ENCODE results near the gene KIF4A. TPM values are rescaled to one million over a fixed set of nuclear protein-coding genes. Genes with fewer than 3 reads are reported as not detected.

KIF4A gene
- total RNA-seq, 1 donor from 2014 or later = not detected

DNA sequence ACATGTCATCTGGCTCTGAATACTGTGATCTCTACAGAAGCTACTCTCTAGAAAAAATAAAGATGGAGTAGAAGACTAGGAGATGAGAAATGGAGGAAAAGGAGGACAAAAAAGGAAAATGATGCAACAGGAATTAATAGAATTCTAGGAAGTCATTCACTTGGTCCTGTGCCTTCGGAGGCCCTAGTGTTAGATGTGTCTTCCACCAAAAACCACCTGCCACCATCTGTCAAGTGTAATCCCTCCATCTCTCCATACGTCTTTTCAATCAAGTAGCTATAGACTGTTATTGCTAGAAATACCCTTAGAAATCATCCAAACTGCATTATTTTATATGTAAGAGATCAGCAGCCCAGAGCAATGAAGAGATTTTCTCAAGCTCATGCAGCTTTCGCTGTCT, 10.8 kb upstream of the KIF4A start:
- no peaks in the 10 kb centered on the region for H3K36me3 ChIP-seq
- H3K27ac ChIP-seq = no peak overlapping the region
- no peak for DNase-seq (ENCODE audit: low spot score in 2 of 2)
- no peaks in the 10 kb centered on the region for H3K9me3 ChIP-seq
- no peak overlapping the region for H3K4me3 ChIP-seq
- TF ChIP-seq, protein P1, sequence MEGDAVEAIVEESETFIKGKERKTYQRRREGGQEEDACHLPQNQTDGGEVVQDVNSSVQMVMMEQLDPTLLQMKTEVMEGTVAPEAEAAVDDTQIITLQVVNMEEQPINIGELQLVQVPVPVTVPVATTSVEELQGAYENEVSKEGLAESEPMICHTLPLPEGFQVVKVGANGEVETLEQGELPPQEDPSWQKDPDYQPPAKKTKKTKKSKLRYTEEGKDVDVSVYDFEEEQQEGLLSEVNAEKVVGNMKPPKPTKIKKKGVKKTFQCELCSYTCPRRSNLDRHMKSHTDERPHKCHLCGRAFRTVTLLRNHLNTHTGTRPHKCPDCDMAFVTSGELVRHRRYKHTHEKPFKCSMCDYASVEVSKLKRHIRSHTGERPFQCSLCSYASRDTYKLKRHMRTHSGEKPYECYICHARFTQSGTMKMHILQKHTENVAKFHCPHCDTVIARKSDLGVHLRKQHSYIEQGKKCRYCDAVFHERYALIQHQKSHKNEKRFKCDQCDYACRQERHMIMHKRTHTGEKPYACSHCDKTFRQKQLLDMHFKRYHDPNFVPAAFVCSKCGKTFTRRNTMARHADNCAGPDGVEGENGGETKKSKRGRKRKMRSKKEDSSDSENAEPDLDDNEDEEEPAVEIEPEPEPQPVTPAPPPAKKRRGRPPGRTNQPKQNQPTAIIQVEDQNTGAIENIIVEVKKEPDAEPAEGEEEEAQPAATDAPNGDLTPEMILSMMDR (IDR thresholded peaks at IDR 0.05) = no peak
- intact Hi-C loops (cut with DNase I) = no loop called here
- no peaks in the 10 kb centered on the region for H3K27me3 ChIP-seq
- H3K4me1 ChIP-seq = no peaks in the 10 kb centered on the region

GRCh38 chrX:70280573-70280972, 9.3 kb upstream of the KIF4A start:
- H3K9me3 ChIP-seq = no peaks in the 10 kb centered on the region
- H3K4me3 ChIP-seq = no peak overlapping the region
- no peak overlapping the region for H3K27ac ChIP-seq
- H3K4me1 ChIP-seq = no peaks in the 10 kb centered on the region
- no peak for DNase-seq (ENCODE audit: low spot score in 2 of 2)
- intact Hi-C loops (cut with DNase I) = no loop called here
- TF ChIP-seq, protein P1 (IDR thresholded peaks at IDR 0.05) = no peak
- no peaks in the 10 kb centered on the region for H3K27me3 ChIP-seq
- no peaks in the 10 kb centered on the region for H3K36me3 ChIP-seq

GRCh38 chrX:70281951-70282350, 8.0 kb upstream of the KIF4A start, which contains the start of gene RAB41:
Gene RAB41, plus strand, starts transcription at chrX:70282172. Its CDS starts 46 bp downstream, at chrX:70282218.
- H3K36me3 ChIP-seq = no peaks in the 10 kb centered on the region
- no peak within 1 kb of the TSS for H3K4me3 ChIP-seq
- TF ChIP-seq, protein P1 (IDR thresholded peaks at IDR 0.05) = no peak
- DNase-seq (ENCODE audit: low spot score in 2 of 2) = no peak
- H3K9me3 ChIP-seq = no peaks in the 10 kb centered on the region
- no peaks in the 10 kb centered on the region for H3K4me1 ChIP-seq
- intact Hi-C loops (cut with DNase I) = no loop called here
- H3K27me3 ChIP-seq = no peaks in the 10 kb centered on the region
- H3K27ac ChIP-seq = no peak within 1 kb of the TSS

- Histone ChIP-seq H3K36me3 (no peaks in the 10 kb centered on the region), H3K27ac (peak overlapping the region; percentile 66 to 77), H3K27me3 (no peaks in the 10 kb centered on the region), H3K4me1 (peaks cover 4 to 5% of the 10 kb centered on the region in 2 donors), H3K4me3 (peak overlapping the region; percentile 51 to 68), H3K9me3 (no peaks in the 10 kb centered on the region)
- no peak for DNase-seq (ENCODE audit: low spot score in 2 of 2)
- intact Hi-C loops (cut with DNase I) = loop anchor here (5.0 kb wide), 1 partner anchor 143 kb away; no protein-coding TSS in a partner anchor
- TF ChIP-seq, protein P1 (IDR thresholded peaks at IDR 0.05) = no peak
These were observed 624 bp upstream of the KIF4A start for GRCh38 chrX:70289168-70289792.

- Histone ChIP-seq H3K4me1 (peaks cover 4 to 5% of the 10 kb centered on the region in 2 donors), H3K4me3 (no peak overlapping the region), H3K9me3 (no peaks in the 10 kb centered on the region), H3K36me3 (no peaks in the 10 kb centered on the region), H3K27me3 (no peaks in the 10 kb centered on the region), H3K27ac (no peak overlapping the region)
- intact Hi-C loops (cut with DNase I) = loop anchor here (10.0 kb wide), 1 partner anchor 158 kb away; the partner anchor contains the start of gene IGBP1
- DNase-seq (ENCODE audit: low spot score in 2 of 2) = no peak
- TF ChIP-seq, protein P1 (IDR thresholded peaks at IDR 0.05) = no peak
These were observed 2.9 kb downstream of the KIF4A start for GRCh38 chrX:70292788-70293187.
